ENCODE measurements around the gene ZC2HC1B.

Gene ZC2HC1B

GRCh38 chr6:143934331-143934730, 70.1 kb downstream of the ZC2HC1B start:
- DNase-seq (ENCODE audit: low read depth, low spot score): no peak

GRCh38 chr6:143934867-143935266, 70.6 kb downstream of the ZC2HC1B start:
- no peak for DNase-seq (ENCODE audit: low read depth, low spot score)

- DNase-seq (ENCODE audit: low read depth, low spot score): no peak
Observed at GRCh38 chr6:143936347-143936746, 72.1 kb downstream of the ZC2HC1B start.

GRCh38 chr6:143936778-143937667, 72.7 kb downstream of the ZC2HC1B start:
- no peak for DNase-seq (ENCODE audit: low read depth, low spot score)

- DNase-seq (ENCODE audit: low read depth, low spot score): no peak
Observed at GRCh38 chr6:143937668-143937970, 73.3 kb downstream of the ZC2HC1B start.

GRCh38 chr6:143939364-143939763, 75.1 kb downstream of the ZC2HC1B start:
- DNase-seq (ENCODE audit: low read depth, low spot score): no peak

GRCh38 chr6:143940011-143940597, 75.8 kb downstream of the ZC2HC1B start:
- peak; percentile 62 for DNase-seq (ENCODE audit: low read depth, low spot score)

- DNase-seq (ENCODE audit: low read depth, low spot score): peak; percentile 87
Observed at GRCh38 chr6:143941852-143942627, 77.8 kb downstream of the ZC2HC1B start.

GRCh38 chr6:143948208-143948607, 83.9 kb downstream of the ZC2HC1B start:
- DNase-seq (ENCODE audit: low read depth, low spot score): no peak

GRCh38 chr6:143949535-143949934, 85.3 kb downstream of the ZC2HC1B start:
- DNase-seq (ENCODE audit: low read depth, low spot score): no peak

GRCh38 chr6:143949962-143950361, 85.7 kb downstream of the ZC2HC1B start:
- peak; percentile 65 for DNase-seq (ENCODE audit: low read depth, low spot score)

GRCh38 chr6:143950875-143951274, 86.6 kb downstream of the ZC2HC1B start:
- no peak for DNase-seq (ENCODE audit: low read depth, low spot score)

- DNase-seq (ENCODE audit: low read depth, low spot score): no peak
Observed at GRCh38 chr6:143952060-143952778, 87.9 kb downstream of the ZC2HC1B start.

- no peak for DNase-seq (ENCODE audit: low read depth, low spot score)
Observed at GRCh38 chr6:143952947-143953701, 88.8 kb downstream of the ZC2HC1B start.

GRCh38 chr6:143953922-143954321, 89.6 kb downstream of the ZC2HC1B start:
- no peak for DNase-seq (ENCODE audit: low read depth, low spot score)

- DNase-seq (ENCODE audit: low read depth, low spot score): no peak
Observed at GRCh38 chr6:143955971-143956370, 91.7 kb downstream of the ZC2HC1B start.

GRCh38 chr6:143957679-143958274, 93.5 kb downstream of the ZC2HC1B start:
- no peak for DNase-seq (ENCODE audit: low read depth, low spot score)

GRCh38 chr6:143958839-143959399, 94.6 kb downstream of the ZC2HC1B start:
- peak; percentile 90 for DNase-seq (ENCODE audit: low read depth, low spot score)

GRCh38 chr6:143959927-143960326, 95.7 kb downstream of the ZC2HC1B start:
- DNase-seq (ENCODE audit: low read depth, low spot score): no peak

- DNase-seq (ENCODE audit: low read depth, low spot score): no peak
Observed at GRCh38 chr6:143961066-143961465, 96.8 kb downstream of the ZC2HC1B start.

Data from ELF-1 (cell line).